Endothelial cell (in vitro differentiated cells): ENCODE measurements around the gene HOXA10. TPM values are rescaled to one million over a fixed set of nuclear protein-coding genes. Genes with fewer than 3 reads are reported as not detected.

Experiments
- DNase-seq: peaks from one replicate; pipeline ENCODE4 v3.0.0; 2021; ENCODE audit warnings: low spot score
- H3K27ac Mint-ChIP-seq: one replicate; pipeline ENCODE4 v1.8.0; 2021; ENCODE audit warnings: mixed read lengths, inconsistent platforms; ENCODE audit not compliant: unreplicated experiment
- H3K27me3 Mint-ChIP-seq: one replicate; pipeline ENCODE4 v1.8.0; 2021; ENCODE audit warnings: mild to moderate bottlenecking, moderate library complexity, mixed read lengths, inconsistent platforms; ENCODE audit not compliant: unreplicated experiment
- H3K36me3 Mint-ChIP-seq: one replicate; pipeline ENCODE4 v1.8.0; 2021; ENCODE audit warnings: mild to moderate bottlenecking, low read depth, mixed read lengths, inconsistent platforms; ENCODE audit not compliant: unreplicated experiment
- H3K4me1 Mint-ChIP-seq: one replicate; pipeline ENCODE4 v1.8.0; 2021; ENCODE audit warnings: mild to moderate bottlenecking, mixed read lengths, inconsistent platforms; ENCODE audit not compliant: unreplicated experiment
- H3K4me3 Mint-ChIP-seq: one replicate; pipeline ENCODE4 v1.8.0; 2021; ENCODE audit warnings: mild to moderate bottlenecking, mixed read lengths, inconsistent platforms; ENCODE audit not compliant: unreplicated experiment
- H3K9me3 Mint-ChIP-seq: one replicate; pipeline ENCODE4 v1.8.0; 2021; ENCODE audit warnings: mixed read lengths, inconsistent platforms; ENCODE audit not compliant: unreplicated experiment
- total RNA-seq: library from RNA; stranded (reverse); fragmentation: NEBNext Ultra II Directional; extraction: Animal tissue kit (Norgen Biotek cat#: 25700); gene quantifications from one replicate; pipeline ENCODE4 v1.2.1, GENCODE V29; 2021; ENCODE audit not compliant: unreplicated experiment
- TF ChIP-seq, protein P1 (sequence below): fragments of 200-600 bp; sonication (generic); IDR thresholded peaks from one replicate; pipeline ENCODE4 v1.5.0; 2021; ENCODE audit warnings: antibody characterized with exemption; ENCODE audit not compliant: unreplicated experiment

HOXA10 gene
- total RNA-seq, 1 donor from 2014 or later, result not detected

- TF ChIP-seq, protein P1, sequence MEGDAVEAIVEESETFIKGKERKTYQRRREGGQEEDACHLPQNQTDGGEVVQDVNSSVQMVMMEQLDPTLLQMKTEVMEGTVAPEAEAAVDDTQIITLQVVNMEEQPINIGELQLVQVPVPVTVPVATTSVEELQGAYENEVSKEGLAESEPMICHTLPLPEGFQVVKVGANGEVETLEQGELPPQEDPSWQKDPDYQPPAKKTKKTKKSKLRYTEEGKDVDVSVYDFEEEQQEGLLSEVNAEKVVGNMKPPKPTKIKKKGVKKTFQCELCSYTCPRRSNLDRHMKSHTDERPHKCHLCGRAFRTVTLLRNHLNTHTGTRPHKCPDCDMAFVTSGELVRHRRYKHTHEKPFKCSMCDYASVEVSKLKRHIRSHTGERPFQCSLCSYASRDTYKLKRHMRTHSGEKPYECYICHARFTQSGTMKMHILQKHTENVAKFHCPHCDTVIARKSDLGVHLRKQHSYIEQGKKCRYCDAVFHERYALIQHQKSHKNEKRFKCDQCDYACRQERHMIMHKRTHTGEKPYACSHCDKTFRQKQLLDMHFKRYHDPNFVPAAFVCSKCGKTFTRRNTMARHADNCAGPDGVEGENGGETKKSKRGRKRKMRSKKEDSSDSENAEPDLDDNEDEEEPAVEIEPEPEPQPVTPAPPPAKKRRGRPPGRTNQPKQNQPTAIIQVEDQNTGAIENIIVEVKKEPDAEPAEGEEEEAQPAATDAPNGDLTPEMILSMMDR, result no peak
- Mint-ChIP-seq H3K36me3 (no peaks in the 10 kb centered on the region), H3K4me3 (no peak overlapping the region), H3K9me3 (no peaks in the 10 kb centered on the region), H3K27ac (no peak overlapping the region), H3K4me1 (peaks cover 8% of the 10 kb centered on the region), H3K27me3 (peaks cover 25% of the 10 kb centered on the region)
- no peak for DNase-seq
Measured at GRCh38 chr7:27209933-27210440, 35.9 kb upstream of the HOXA10 start.

GRCh38 chr7:27208998-27209397, 34.9 kb upstream of the HOXA10 start:
- H3K27ac Mint-ChIP-seq, result no peak overlapping the region
- H3K4me3 Mint-ChIP-seq, result no peak overlapping the region
- H3K4me1 Mint-ChIP-seq, result peaks cover 12% of the 10 kb centered on the region
- peaks cover 33% of the 10 kb centered on the region for H3K27me3 Mint-ChIP-seq
- H3K36me3 Mint-ChIP-seq, result no peaks in the 10 kb centered on the region
- TF ChIP-seq, protein P1, result no peak
- no peaks in the 10 kb centered on the region for H3K9me3 Mint-ChIP-seq
- DNase-seq, result no peak

GRCh38 chr7:27207348-27207985, 33.3 kb upstream of the HOXA10 start:
- no peak for DNase-seq
- Mint-ChIP-seq H3K9me3 (no peaks in the 10 kb centered on the region), H3K36me3 (no peaks in the 10 kb centered on the region), H3K27me3 (peaks cover 29% of the 10 kb centered on the region), H3K27ac (no peak overlapping the region), H3K4me3 (no peak overlapping the region), H3K4me1 (peaks cover 12% of the 10 kb centered on the region)
- TF ChIP-seq, protein P1, result no peak

DNA sequence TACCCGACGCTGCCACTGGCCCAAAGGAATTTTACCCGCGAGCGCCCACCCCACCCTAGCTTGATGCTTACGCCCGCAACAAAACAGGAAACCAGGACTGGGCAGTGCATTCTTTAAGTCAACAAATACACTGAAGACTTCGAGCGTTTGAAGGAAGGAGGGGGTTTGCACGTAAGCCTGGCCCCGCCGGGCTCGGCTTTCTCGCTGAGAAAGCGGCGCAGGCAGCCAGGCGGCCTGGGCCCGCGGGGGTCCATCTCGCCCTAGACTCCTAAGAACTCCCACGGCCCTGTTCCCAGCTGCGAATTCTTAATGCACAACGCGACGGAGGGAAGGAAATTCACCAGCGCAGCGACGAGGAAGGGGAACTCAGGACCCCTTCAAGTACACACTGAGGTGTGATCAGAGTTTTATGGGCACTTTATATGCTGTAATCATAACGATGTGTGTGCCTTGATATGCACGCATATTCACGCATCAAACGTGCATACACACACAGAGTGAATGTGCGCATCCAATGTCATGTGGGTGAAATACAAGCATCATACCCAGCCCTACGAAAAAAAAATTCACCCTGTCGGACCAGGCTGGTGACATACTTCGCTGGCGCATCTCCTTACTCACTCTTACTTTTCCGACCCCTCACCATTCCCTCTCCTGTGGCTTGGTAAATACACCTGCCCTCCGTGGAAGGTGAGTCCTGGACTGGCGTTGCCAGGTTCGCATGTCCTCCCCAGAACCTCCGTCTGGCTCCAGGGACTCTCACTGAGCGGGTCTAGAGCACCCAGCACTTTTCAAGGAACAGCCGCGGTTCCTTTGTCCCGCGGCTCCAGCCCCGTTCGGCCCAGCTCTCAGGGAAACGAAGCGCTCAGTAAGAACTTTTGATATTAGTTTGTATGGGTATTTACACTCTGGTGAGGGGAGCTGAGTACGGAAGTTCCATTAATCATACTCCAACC, 31.5 kb upstream of the HOXA10 start:
- Mint-ChIP-seq H3K36me3 (no peaks in the 10 kb centered on the region), H3K4me3 (peak overlapping the region; percentile 70), H3K27ac (no peak overlapping the region), H3K27me3 (peaks cover 25% of the 10 kb centered on the region), H3K4me1 (peaks cover 28% of the 10 kb centered on the region), H3K9me3 (no peaks in the 10 kb centered on the region)
- DNase-seq, result no peak
- TF ChIP-seq, protein P1, result no peak
